ENCODE measurements around the gene MTA2. TPM values are rescaled to one million over a fixed set of nuclear protein-coding genes. Genes with fewer than 3 reads are reported as not detected.

Gene MTA2
- polyA plus RNA-seq, 2 of the 4 experiments (the other 2 are of a cell fraction), result 21.8 to 85.0 TPM

GRCh38 chr11:62593434-62594044 lies 8.1 kb downstream of the MTA2 start:
- ATAC-seq (peak; percentile 49 to 67; a peak in 5 of 6 replicates), FAIRE-seq (no peak), DNase-seq (ENCODE audit: low read depth in 1 of 2, low spot score in 1 of 2) (peak; percentile 77 to 88)
- ChIA-PET POLR2A (interaction anchor here (1.3 to 3.8 kb wide), 3 partner anchors 7 to 248 kb away, joined by 4 to 75 read pairs (median 49); partner anchors contain the start of genes C11orf98, CSKMT and MTA2), CTCF (interaction anchor here (0.8 to 4.9 kb wide), 21 partner anchors 8 to 269 kb away, joined by 3 to 32 read pairs (median 5); partner anchors contain the start of genes B3GAT3, EML3 and ROM1)
- WGBS (ENCODE audit: missing lambda C conversion rate), result 60% methylated on average over 13 of the region's 13 CpGs
- Histone ChIP-seq H3K9me3 (no peaks in the 10 kb centered on the region), H3K4me1 (peaks cover 37% of the 10 kb centered on the region), H3K4me3 (no peak overlapping the region), H3K4me2 (no peak overlapping the region), H3K27ac (no peak overlapping the region)
- TF ChIP-seq RAD21 (conservative IDR thresholded peaks at IDR 0.05 in 1 of 2, IDR thresholded peaks at IDR 0.05 in 1 of 2) (peak; percentile 56 to 58; a peak in 4 of 5 replicates), TP53 (CRISPR knock-in tag; IDR thresholded peaks at IDR 0.05) (no peak), MAFK (IDR thresholded peaks at IDR 0.05; ENCODE audit: partially characterized antibody) (no peak), PHF8 (IDR thresholded peaks at IDR 0.05; ENCODE audit: borderline replicate concordance, low read depth) (no peak), POLR2A (IDR thresholded peaks at IDR 0.05; ENCODE audit: low read length) (no peak), ESRRA (IDR thresholded peaks at IDR 0.05; ENCODE audit: borderline replicate concordance, low read length) (no peak), BCL3 (IDR thresholded peaks at IDR 0.05) (no peak), HOXB13 (CRISPR knock-in tag; IDR thresholded peaks at IDR 0.05; ENCODE audit: low read depth) (no peak), EP300 (IDR thresholded peaks at IDR 0.05) (no peak), RNF2 (IDR thresholded peaks at IDR 0.05; ENCODE audit: borderline replicate concordance, low read depth) (no peak), POLR2AphosphoS2 (conservative IDR thresholded peaks at IDR 0.05; ENCODE audit: low read length) (no peak), FOXS1 (CRISPR knock-in tag; IDR thresholded peaks at IDR 0.05) (no peak), HOXB5 (CRISPR knock-in tag; IDR thresholded peaks at IDR 0.05) (no peak), ZSCAN20 (CRISPR knock-in tag; IDR thresholded peaks at IDR 0.05) (no peak), HDAC2 (IDR thresholded peaks at IDR 0.05) (no peak), ZFP36 (IDR thresholded peaks at IDR 0.05; ENCODE audit: borderline replicate concordance, partially characterized antibody) (no peak), EHMT2 (IDR thresholded peaks at IDR 0.05; ENCODE audit: low read depth) (no peak), MAX (IDR thresholded peaks at IDR 0.05) (0 out of 2 replicates have a peak, but pooled peaks have one; percentile 46), HOXA7 (CRISPR knock-in tag; IDR thresholded peaks at IDR 0.05) (no peak), HEYL (CRISPR knock-in tag; IDR thresholded peaks at IDR 0.05) (no peak), RCOR1 (IDR thresholded peaks at IDR 0.05; ENCODE audit: low read depth, low read length) (no peak), SMC3 (IDR thresholded peaks at IDR 0.05) (peak; percentile 47; the same call in 2 of the 3 replicates), NFE2L2 (conservative IDR thresholded peaks at IDR 0.05; ENCODE audit: low read length) (no peak), CEBPB (IDR thresholded peaks at IDR 0.05) (no peak), NR3C1 (IDR thresholded peaks at IDR 0.05) (no peak), KDM1A (IDR thresholded peaks at IDR 0.05; ENCODE audit: low read depth) (no peak), RARB (CRISPR knock-in tag; IDR thresholded peaks at IDR 0.05) (no peak), ELK1 (IDR thresholded peaks at IDR 0.05; ENCODE audit: low read depth, low read length) (no peak), TFCP2L1 (CRISPR knock-in tag; IDR thresholded peaks at IDR 0.05) (no peak)
- TF ChIP-seq, protein P1, sequence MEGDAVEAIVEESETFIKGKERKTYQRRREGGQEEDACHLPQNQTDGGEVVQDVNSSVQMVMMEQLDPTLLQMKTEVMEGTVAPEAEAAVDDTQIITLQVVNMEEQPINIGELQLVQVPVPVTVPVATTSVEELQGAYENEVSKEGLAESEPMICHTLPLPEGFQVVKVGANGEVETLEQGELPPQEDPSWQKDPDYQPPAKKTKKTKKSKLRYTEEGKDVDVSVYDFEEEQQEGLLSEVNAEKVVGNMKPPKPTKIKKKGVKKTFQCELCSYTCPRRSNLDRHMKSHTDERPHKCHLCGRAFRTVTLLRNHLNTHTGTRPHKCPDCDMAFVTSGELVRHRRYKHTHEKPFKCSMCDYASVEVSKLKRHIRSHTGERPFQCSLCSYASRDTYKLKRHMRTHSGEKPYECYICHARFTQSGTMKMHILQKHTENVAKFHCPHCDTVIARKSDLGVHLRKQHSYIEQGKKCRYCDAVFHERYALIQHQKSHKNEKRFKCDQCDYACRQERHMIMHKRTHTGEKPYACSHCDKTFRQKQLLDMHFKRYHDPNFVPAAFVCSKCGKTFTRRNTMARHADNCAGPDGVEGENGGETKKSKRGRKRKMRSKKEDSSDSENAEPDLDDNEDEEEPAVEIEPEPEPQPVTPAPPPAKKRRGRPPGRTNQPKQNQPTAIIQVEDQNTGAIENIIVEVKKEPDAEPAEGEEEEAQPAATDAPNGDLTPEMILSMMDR (IDR thresholded peaks at IDR 0.05), result peak; percentile 63
